ENCODE results near the gene B3GAT2. TPM values are rescaled to one million over a fixed set of nuclear protein-coding genes. Genes with fewer than 3 reads are reported as not detected.

Gene B3GAT2
- polyA plus RNA-seq, 1 of the 3 experiments (the other 2 are of a cell fraction): under 0.01 TPM

DNA sequence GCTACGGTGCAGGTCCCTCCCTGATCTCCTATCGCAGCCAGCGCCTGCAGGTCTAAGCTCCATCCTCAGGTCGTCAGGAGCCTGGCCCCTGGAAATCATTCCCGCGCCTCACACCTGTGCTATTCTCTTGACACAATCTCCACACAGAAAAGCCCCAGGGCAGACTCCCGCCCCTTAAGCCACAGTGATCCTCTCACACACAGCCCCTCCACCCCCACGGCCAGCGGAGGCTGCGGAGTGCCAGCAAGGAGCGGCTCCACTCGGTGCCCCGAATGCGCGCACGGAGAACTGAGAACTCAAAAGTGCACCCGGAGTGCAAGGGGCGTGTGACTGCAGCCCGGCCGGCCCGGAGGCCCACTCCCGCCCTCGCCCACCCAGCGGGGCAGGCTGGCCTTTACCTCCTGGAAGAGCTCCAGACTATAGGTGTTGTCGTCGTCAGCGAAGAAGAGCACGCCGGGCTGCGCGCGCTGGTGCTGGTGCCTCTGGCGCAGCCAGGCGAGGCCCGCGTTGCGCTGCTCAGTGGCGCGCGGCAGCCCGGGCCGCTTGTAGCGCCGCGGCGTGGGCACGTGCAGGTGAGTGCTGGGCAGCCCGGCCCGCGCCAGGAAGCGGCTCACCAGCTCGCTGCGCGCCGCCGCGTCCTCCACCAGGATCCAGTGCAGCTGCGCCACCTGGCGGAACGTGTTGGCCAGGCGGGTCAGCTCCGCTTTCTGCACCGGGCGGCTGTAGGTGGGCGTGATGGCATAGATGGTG, 1.2 kb downstream of the B3GAT2 start:
- Histone ChIP-seq H3K27ac (ENCODE audit: low read depth in 2 of 2, low read length in 1 of 2) (no peak overlapping the region), H3K27me3 (ENCODE audit: insufficient read depth) (peaks cover 36% of the 10 kb centered on the region), H3K4me2 (peak overlapping the region; percentile 92), H3F3A (replicated peaks; ENCODE audit: insufficient read depth) (no peaks in the 10 kb centered on the region), H3K9me2 (no peaks in the 10 kb centered on the region), H3K4me1 (ENCODE audit: control insufficient read depth in 1 of 2, insufficient read depth in 2 of 2, low read depth in 1 of 2, low read length in 1 of 2) (peaks cover 0 to 14% of the 10 kb centered on the region in 2 experiments; a peak in 1 of 4 replicates), H2AFZ (ENCODE audit: low read depth) (peak overlapping the region; percentile 72; the same call in 1 of the 2 replicates), H3K9ac (no peak overlapping the region), H3K4me3 (ENCODE audit: low read depth in 2 of 2, low read length in 1 of 2) (peak overlapping the region; percentile 52 to 67), H3K36me3 (replicated peaks in 1 of 2; ENCODE audit: control insufficient read depth in 1 of 2, insufficient read depth in 2 of 2, low read length in 1 of 2) (no peaks in the 10 kb centered on the region), H3K79me2 (ENCODE audit: insufficient read depth) (no peaks in the 10 kb centered on the region), H3K9me3 (no peaks in the 10 kb centered on the region), H4K20me1 (ENCODE audit: insufficient read depth) (no peaks in the 10 kb centered on the region)
- 8% methylated on average over 5 of the region's 65 CpGs for WGBS (ENCODE audit: low lambda C conversion rate)
- ChIA-PET CTCF (interaction anchor here (0.6 to 4.5 kb wide), 48 partner anchors 9 to 916 kb away, joined by 3 to 36 read pairs (median 4); no protein-coding TSS in a partner anchor), POLR2A (no interaction called here)
- TF ChIP-seq, protein P1, sequence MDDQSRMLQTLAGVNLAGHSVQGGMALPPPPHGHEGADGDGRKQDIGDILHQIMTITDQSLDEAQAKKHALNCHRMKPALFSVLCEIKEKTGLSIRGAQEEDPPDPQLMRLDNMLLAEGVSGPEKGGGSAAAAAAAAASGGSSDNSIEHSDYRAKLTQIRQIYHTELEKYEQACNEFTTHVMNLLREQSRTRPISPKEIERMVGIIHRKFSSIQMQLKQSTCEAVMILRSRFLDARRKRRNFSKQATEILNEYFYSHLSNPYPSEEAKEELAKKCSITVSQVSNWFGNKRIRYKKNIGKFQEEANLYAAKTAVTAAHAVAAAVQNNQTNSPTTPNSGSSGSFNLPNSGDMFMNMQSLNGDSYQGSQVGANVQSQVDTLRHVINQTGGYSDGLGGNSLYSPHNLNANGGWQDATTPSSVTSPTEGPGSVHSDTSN (IDR thresholded peaks at IDR 0.05): no peak
- TF ChIP-seq TEAD4 (IDR thresholded peaks at IDR 0.05; ENCODE audit: borderline replicate concordance, insufficient read depth) (no peak), MXI1 (IDR thresholded peaks at IDR 0.05; ENCODE audit: low read depth, low read length) (0 out of 2 replicates have a peak, but pooled peaks have one; percentile 32), GABPA (IDR thresholded peaks at IDR 0.05; ENCODE audit: low read depth) (no peak), EZH2phosphoT487 (IDR thresholded peaks at IDR 0.05; ENCODE audit: borderline replicate concordance, low read depth) (no peak), NRF1 (IDR thresholded peaks at IDR 0.05; ENCODE audit: low read depth, low read length) (peak; percentile 35; the same call in 1 of the 2 replicates), TAF1 (IDR thresholded peaks at IDR 0.05; ENCODE audit: borderline replicate concordance, low read depth, low read length) (no peak), RAD21 (IDR thresholded peaks at IDR 0.05; ENCODE audit: low read length) (peak; percentile 66), SMC3 (IDR thresholded peaks at IDR 0.05; ENCODE audit: low read depth, low read length) (peak; percentile 71)
- TF ChIP-seq, protein P2, sequence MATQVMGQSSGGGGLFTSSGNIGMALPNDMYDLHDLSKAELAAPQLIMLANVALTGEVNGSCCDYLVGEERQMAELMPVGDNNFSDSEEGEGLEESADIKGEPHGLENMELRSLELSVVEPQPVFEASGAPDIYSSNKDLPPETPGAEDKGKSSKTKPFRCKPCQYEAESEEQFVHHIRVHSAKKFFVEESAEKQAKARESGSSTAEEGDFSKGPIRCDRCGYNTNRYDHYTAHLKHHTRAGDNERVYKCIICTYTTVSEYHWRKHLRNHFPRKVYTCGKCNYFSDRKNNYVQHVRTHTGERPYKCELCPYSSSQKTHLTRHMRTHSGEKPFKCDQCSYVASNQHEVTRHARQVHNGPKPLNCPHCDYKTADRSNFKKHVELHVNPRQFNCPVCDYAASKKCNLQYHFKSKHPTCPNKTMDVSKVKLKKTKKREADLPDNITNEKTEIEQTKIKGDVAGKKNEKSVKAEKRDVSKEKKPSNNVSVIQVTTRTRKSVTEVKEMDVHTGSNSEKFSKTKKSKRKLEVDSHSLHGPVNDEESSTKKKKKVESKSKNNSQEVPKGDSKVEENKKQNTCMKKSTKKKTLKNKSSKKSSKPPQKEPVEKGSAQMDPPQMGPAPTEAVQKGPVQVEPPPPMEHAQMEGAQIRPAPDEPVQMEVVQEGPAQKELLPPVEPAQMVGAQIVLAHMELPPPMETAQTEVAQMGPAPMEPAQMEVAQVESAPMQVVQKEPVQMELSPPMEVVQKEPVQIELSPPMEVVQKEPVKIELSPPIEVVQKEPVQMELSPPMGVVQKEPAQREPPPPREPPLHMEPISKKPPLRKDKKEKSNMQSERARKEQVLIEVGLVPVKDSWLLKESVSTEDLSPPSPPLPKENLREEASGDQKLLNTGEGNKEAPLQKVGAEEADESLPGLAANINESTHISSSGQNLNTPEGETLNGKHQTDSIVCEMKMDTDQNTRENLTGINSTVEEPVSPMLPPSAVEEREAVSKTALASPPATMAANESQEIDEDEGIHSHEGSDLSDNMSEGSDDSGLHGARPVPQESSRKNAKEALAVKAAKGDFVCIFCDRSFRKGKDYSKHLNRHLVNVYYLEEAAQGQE (IDR thresholded peaks at IDR 0.05; ENCODE audit: low read depth, low read length): no peak
- TF ChIP-seq, protein P3, sequence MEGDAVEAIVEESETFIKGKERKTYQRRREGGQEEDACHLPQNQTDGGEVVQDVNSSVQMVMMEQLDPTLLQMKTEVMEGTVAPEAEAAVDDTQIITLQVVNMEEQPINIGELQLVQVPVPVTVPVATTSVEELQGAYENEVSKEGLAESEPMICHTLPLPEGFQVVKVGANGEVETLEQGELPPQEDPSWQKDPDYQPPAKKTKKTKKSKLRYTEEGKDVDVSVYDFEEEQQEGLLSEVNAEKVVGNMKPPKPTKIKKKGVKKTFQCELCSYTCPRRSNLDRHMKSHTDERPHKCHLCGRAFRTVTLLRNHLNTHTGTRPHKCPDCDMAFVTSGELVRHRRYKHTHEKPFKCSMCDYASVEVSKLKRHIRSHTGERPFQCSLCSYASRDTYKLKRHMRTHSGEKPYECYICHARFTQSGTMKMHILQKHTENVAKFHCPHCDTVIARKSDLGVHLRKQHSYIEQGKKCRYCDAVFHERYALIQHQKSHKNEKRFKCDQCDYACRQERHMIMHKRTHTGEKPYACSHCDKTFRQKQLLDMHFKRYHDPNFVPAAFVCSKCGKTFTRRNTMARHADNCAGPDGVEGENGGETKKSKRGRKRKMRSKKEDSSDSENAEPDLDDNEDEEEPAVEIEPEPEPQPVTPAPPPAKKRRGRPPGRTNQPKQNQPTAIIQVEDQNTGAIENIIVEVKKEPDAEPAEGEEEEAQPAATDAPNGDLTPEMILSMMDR (IDR thresholded peaks at IDR 0.05): peak; percentile 75
- peak; percentile 91 for DNase-seq

All from SK-N-SH (cell line).